Upper lobe of left lung (tissue), 6 donors: ENCODE results near the gene GNL1. TPM values are rescaled to one million over a fixed set of nuclear protein-coding genes. Genes with fewer than 3 reads are reported as not detected.
A peak's percentile ranks its signal among the peaks of the same experiment; 100 is the strongest.

Experiments
- ATAC-seq, 2 donors: fragments of 200-7000 bp; cut with Tn5 transposase; one replicate each; pipeline ENCODE4 v1.9.1; 2022; ENCODE audit warnings: mild to moderate bottlenecking in 2 of 2, moderate library complexity in 2 of 2; ENCODE audit not compliant: low FRiP score in 2 of 2
- DNase-seq, 2 donors: peaks; one replicate each; pipeline ENCODE4 v3.0.0-alpha.2; 2019 to 2020
- H3K27ac ChIP-seq, 4 donors: fragments of 200-600 bp; sonication (generic); one replicate each; pipeline ENCODE4 v1.5.1; 2016 to 2019
- H3K27me3 ChIP-seq, 4 donors: fragments of 200-600 bp; sonication (generic); one replicate each; pipeline ENCODE4 v1.5.1; 2017 to 2019
- H3K36me3 ChIP-seq, 4 donors: fragments of 200-600 bp; sonication (generic); one replicate each; pipeline ENCODE4 v1.5.1; 2016 to 2019
- H3K4me1 ChIP-seq, 4 donors: fragments of 200-600 bp; sonication (generic); one replicate each; pipeline ENCODE4 v1.5.1; 2018 to 2019
- H3K4me3 ChIP-seq, 4 donors: fragments of 200-600 bp; sonication (generic); one replicate each; pipeline ENCODE4 v1.5.1; 2017 to 2019; ENCODE audit warnings: mild to moderate bottlenecking in 2 of 4, moderate library complexity in 1 of 4
- H3K9me3 ChIP-seq, 4 donors: fragments of 200-600 bp; sonication (generic); one replicate each; pipeline ENCODE4 v1.5.1; 2018 to 2019
- CTCF ChIP-seq, 6 experiments: fragments of 450-650 bp in 4 of 6; fragments of 200-600 bp in 2 of 6; sonication (generic) in 2 of 6; IDR thresholded peaks; one replicate each; pipeline ENCODE4 v1.5.1; 2016 to 2019; ENCODE audit warnings: antibody characterized with exemption in 6 of 6
- EP300 ChIP-seq, 4 donors: sonication (generic); formaldehyde crosslinking; IDR thresholded peaks; one replicate each; pipeline ENCODE4 v1.5.1; 2017; ENCODE audit warnings: antibody characterized with exemption in 4 of 4, control low read depth in 2 of 4
- POLR2A ChIP-seq, 4 donors: fragments of 450-650 bp; IDR thresholded peaks; one replicate each; pipeline ENCODE4 v1.5.1; 2016 to 2017; ENCODE audit warnings: antibody characterized with exemption in 4 of 4, mild to moderate bottlenecking in 2 of 4
- POLR2AphosphoS5 ChIP-seq, 2 donors: sonication (generic); formaldehyde crosslinking; IDR thresholded peaks; one replicate each; pipeline ENCODE4 v1.5.1; 2017; ENCODE audit warnings: antibody characterized with exemption in 2 of 2
- WGBS, 2 donors: methylation state at CpG; one replicate each; pipeline ENCODE4 v1.1.5; 2017 to 2018; 5-methylcytosine and 5-hydroxymethylcytosine counted together
- total RNA-seq, 6 donors: library from RNA; depleted of rRNA in 4 of 6; stranded (reverse); fragments of >200 nt in 4 of 6; gene quantifications; one replicate each; pipeline versions ENCODE4 v1.1.0 to v1.2.1, GENCODE V29; 2016 to 2021
- donor health status: DM: no; HTN: no; CAD: no; lungs with moderate emphysema.
- donor health status: DM: no; HTN: yes; CAD: no; lungs with severe emphysema.

The GNL1 gene
- total RNA-seq, 6 donors from 2014 or later: 30.4 to 60.6 (median 51.2) TPM

GRCh38 chr6:30547454-30547853, 8.8 kb downstream of the GNL1 start:
- ATAC-seq (no peak), DNase-seq (no peak)
- no peak overlapping the region for H3K4me3 ChIP-seq
- no peak for TF ChIP-seq POLR2AphosphoS5 (IDR thresholded peaks at IDR 0.05)
- TF ChIP-seq EP300 (IDR thresholded peaks at IDR 0.05): no peak
- TF ChIP-seq CTCF (IDR thresholded peaks at IDR 0.05): no peak
- TF ChIP-seq POLR2A (IDR thresholded peaks at IDR 0.05): no peak
- no peak overlapping the region for H3K27ac ChIP-seq
- 84 to 88% methylated on average over 6 of the region's 6 CpGs for WGBS, 2 donors
- no peaks in the 10 kb centered on the region for H3K27me3 ChIP-seq
- H3K9me3 ChIP-seq: no peaks in the 10 kb centered on the region
- H3K4me1 ChIP-seq: peaks cover 17 to 20% (median 19%) of the 10 kb centered on the region in 4 donors
- peaks cover 0 to 67% (median 40%) of the 10 kb centered on the region in 4 donors for H3K36me3 ChIP-seq

- DNase-seq: no peak
- peak; percentile 59 to 85 for ATAC-seq
- H3K4me1 ChIP-seq: peaks cover 22 to 26% (median 25%) of the 10 kb centered on the region in 4 donors
- no peak overlapping the region for H3K4me3 ChIP-seq
- 27 to 40% methylated on average over 6 of the region's 6 CpGs for WGBS, 2 donors
- TF ChIP-seq POLR2A (IDR thresholded peaks at IDR 0.05): no peak
- no peak for TF ChIP-seq POLR2AphosphoS5 (IDR thresholded peaks at IDR 0.05)
- TF ChIP-seq EP300 (IDR thresholded peaks at IDR 0.05): no peak
- peak; percentile 69 to 87 (median 82) for TF ChIP-seq CTCF (IDR thresholded peaks at IDR 0.05)
- peaks cover 0 to 40% (median 20%) of the 10 kb centered on the region in 4 donors for H3K36me3 ChIP-seq
- peak overlapping the region in 3 of 4 donors; percentile 60 to 88 (median 84) for H3K27ac ChIP-seq
- no peaks in the 10 kb centered on the region for H3K9me3 ChIP-seq
- no peaks in the 10 kb centered on the region for H3K27me3 ChIP-seq
These were observed 11.5 kb downstream of the GNL1 start for GRCh38 chr6:30544666-30545272.

- WGBS, 2 donors: 73 to 77% methylated on average over 3 of the region's 3 CpGs
- ATAC-seq (no peak), DNase-seq (no peak)
- TF ChIP-seq POLR2A (IDR thresholded peaks at IDR 0.05): no peak
- no peak for TF ChIP-seq CTCF (IDR thresholded peaks at IDR 0.05)
- TF ChIP-seq POLR2AphosphoS5 (IDR thresholded peaks at IDR 0.05): no peak
- TF ChIP-seq EP300 (IDR thresholded peaks at IDR 0.05): no peak
- H3K9me3 ChIP-seq: no peaks in the 10 kb centered on the region
- peak overlapping the region; percentile 60 to 88 (median 78) for H3K27ac ChIP-seq
- H3K27me3 ChIP-seq: no peaks in the 10 kb centered on the region
- peaks cover 22 to 26% (median 25%) of the 10 kb centered on the region in 4 donors for H3K4me1 ChIP-seq
- peaks cover 0 to 31% (median 17%) of the 10 kb centered on the region in 4 donors for H3K36me3 ChIP-seq
- H3K4me3 ChIP-seq: no peak overlapping the region
These were observed 12.5 kb downstream of the GNL1 start for GRCh38 chr6:30543821-30544220.

GRCh38 chr6:30542915-30543314, 13.4 kb downstream of the GNL1 start:
- no peak overlapping the region for H3K4me3 ChIP-seq

More at GRCh38 chr6:30542915-30543314, 13.4 kb downstream of the GNL1 start:
- H3K4me1 ChIP-seq: peaks cover 22 to 26% (median 25%) of the 10 kb centered on the region in 4 donors
- ATAC-seq (no peak), DNase-seq (no peak)
- no peaks in the 10 kb centered on the region for H3K9me3 ChIP-seq
- 63 to 75% methylated on average over 1 of the region's 1 CpG for WGBS, 2 donors
- peak overlapping the region; percentile 60 to 88 (median 78) for H3K27ac ChIP-seq
- TF ChIP-seq EP300 (IDR thresholded peaks at IDR 0.05): no peak
- TF ChIP-seq POLR2A (IDR thresholded peaks at IDR 0.05): no peak
- TF ChIP-seq POLR2AphosphoS5 (IDR thresholded peaks at IDR 0.05): no peak
- TF ChIP-seq CTCF (IDR thresholded peaks at IDR 0.05): no peak
- peaks cover 0 to 23% (median 14%) of the 10 kb centered on the region in 4 donors for H3K36me3 ChIP-seq
- H3K27me3 ChIP-seq: no peaks in the 10 kb centered on the region
